ENCODE results near the gene PDE3A.

- no peak for TF ChIP-seq CEBPB (IDR thresholded peaks at IDR 0.05; ENCODE audit: low read depth)
- no peak for TF ChIP-seq CTCF (IDR thresholded peaks at IDR 0.05 in 2 of 3, conservative IDR thresholded peaks at IDR 0.05 in 1 of 3; ENCODE audit: borderline replicate concordance in 1 of 3, insufficient read depth in 1 of 3, low read depth in 2 of 3, low read length in 2 of 3)
- TF ChIP-seq POLR2A (IDR thresholded peaks at IDR 0.05; ENCODE audit: borderline replicate concordance, extremely low read depth, insufficient read depth, insufficient read length): no peak
- TF ChIP-seq EZH2phosphoT487 (IDR thresholded peaks at IDR 0.05; ENCODE audit: borderline replicate concordance): no peak
- TF ChIP-seq SIN3A (IDR thresholded peaks at IDR 0.05; ENCODE audit: low read depth): no peak
Observed at GRCh38 chr12:20628226-20628787, 260.0 kb downstream of the PDE3A start.

All from HCT116 (cell line).